ENCODE data around the gene IL11RA.
A peak's percentile ranks its signal among the peaks of the same experiment; 100 is the strongest.

IL11RA gene

DNA sequence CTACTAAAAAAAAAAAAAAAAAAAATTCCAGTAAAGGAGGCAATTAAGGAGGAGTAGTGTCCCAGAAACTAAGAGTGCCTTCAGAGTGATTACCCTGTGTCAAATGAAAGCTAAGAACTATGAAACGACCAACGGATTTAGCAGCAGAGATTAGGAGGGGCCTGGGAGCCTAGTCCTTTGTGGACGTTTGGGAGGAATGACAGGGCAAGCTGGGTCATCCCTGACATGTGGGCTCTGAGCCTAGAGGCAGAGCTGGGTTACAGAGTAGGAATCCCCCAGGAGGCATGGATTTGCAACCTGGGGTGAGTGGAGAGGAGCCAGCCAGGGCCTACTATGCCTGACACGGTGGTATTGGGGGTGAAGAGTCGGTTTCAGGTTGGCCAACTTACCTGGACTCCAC lies 18.8 kb upstream of the IL11RA start:
- H3K9me3 ChIP-seq (ENCODE audit: insufficient read depth, low read length) = no peaks in the 10 kb centered on the region
- H3K36me3 ChIP-seq (ENCODE audit: insufficient read depth, insufficient read length, low read length) = peaks cover 18% of the 10 kb centered on the region
- TF ChIP-seq ZNF274 (IDR thresholded peaks at IDR 0.05; ENCODE audit: low read depth, low read length) (no peak), YY1 (IDR thresholded peaks at IDR 0.05; ENCODE audit: insufficient read depth, insufficient read length) (no peak), SUZ12 (IDR thresholded peaks at IDR 0.05; ENCODE audit: extremely low read depth, insufficient read depth, insufficient read length) (no peak)
- no peak overlapping the region for H3K9ac ChIP-seq (ENCODE audit: insufficient read length, low read depth)
- H3K4me3 ChIP-seq (ENCODE audit: insufficient read length, low read depth) = no peak overlapping the region
- peaks cover 34% of the 10 kb centered on the region for H3K27me3 ChIP-seq (ENCODE audit: insufficient read depth, insufficient read length)
- H3K4me1 ChIP-seq (ENCODE audit: insufficient read depth, insufficient read length) = peaks cover 18% of the 10 kb centered on the region
- no peak for DNase-seq (ENCODE audit: low read depth, low spot score)

DNA sequence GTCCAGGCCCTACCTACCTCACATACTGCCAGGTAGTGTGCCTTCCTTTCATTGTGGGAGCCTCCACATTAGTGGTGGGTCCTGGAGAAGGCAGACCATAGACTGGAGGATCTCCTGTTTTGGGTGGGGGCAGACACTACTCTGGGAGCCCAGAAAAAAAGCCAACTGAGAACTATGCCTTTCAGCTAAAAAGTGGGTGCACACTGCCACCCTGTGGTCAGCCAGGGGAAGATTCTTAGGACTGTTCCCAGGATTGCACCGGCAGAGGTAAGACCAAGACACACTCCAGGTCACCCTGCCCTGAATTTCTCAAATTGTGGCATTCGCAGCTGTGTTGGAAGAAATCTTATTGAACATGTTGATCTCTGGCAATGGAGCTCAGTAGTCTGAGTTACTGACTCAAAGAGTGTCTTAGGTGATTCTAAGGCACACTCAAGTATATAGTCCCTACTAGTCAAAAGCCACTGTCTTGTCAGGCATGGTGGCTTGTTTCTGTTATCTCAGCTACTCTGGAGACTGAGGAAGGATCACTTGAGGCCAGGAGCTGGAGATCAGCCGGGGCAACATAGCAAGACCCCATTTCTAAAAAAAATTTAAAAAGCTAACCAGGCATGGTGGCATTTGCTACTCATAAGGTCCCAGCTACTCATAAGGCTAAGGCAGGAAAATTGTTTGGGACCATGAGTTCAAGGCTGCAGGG lies 18.0 kb upstream of the IL11RA start:
- H3K4me1 ChIP-seq (ENCODE audit: insufficient read depth, insufficient read length) = peaks cover 18% of the 10 kb centered on the region
- TF ChIP-seq SUZ12 (IDR thresholded peaks at IDR 0.05; ENCODE audit: extremely low read depth, insufficient read depth, insufficient read length) = no peak
- TF ChIP-seq YY1 (IDR thresholded peaks at IDR 0.05; ENCODE audit: insufficient read depth, insufficient read length) = no peak
- no peak for TF ChIP-seq ZNF274 (IDR thresholded peaks at IDR 0.05; ENCODE audit: low read depth, low read length)

GRCh38 chr9:34634551-34635248 lies 17.3 kb upstream of the IL11RA start:
- Histone ChIP-seq H3K9ac (ENCODE audit: insufficient read length, low read depth) (no peak overlapping the region), H3K9me3 (ENCODE audit: insufficient read depth, low read length) (no peaks in the 10 kb centered on the region), H3K27me3 (ENCODE audit: insufficient read depth, insufficient read length) (peaks cover 20% of the 10 kb centered on the region), H3K36me3 (ENCODE audit: insufficient read depth, insufficient read length, low read length) (peaks cover 18% of the 10 kb centered on the region), H3K4me3 (ENCODE audit: insufficient read length, low read depth) (no peak overlapping the region), H3K4me1 (ENCODE audit: insufficient read depth, insufficient read length) (peaks cover 18% of the 10 kb centered on the region)
- DNase-seq (ENCODE audit: low read depth, low spot score) = no peak
- TF ChIP-seq ZNF274 (IDR thresholded peaks at IDR 0.05; ENCODE audit: low read depth, low read length) (no peak), SUZ12 (IDR thresholded peaks at IDR 0.05; ENCODE audit: extremely low read depth, insufficient read depth, insufficient read length) (no peak), YY1 (IDR thresholded peaks at IDR 0.05; ENCODE audit: insufficient read depth, insufficient read length) (no peak)

More for the DNA sequence above, 18.0 kb upstream of the IL11RA start:
- Histone ChIP-seq H3K27me3 (ENCODE audit: insufficient read depth, insufficient read length) (peaks cover 27% of the 10 kb centered on the region), H3K9ac (ENCODE audit: insufficient read length, low read depth) (no peak overlapping the region), H3K4me3 (ENCODE audit: insufficient read length, low read depth) (no peak overlapping the region), H3K9me3 (ENCODE audit: insufficient read depth, low read length) (no peaks in the 10 kb centered on the region), H3K36me3 (ENCODE audit: insufficient read depth, insufficient read length, low read length) (peaks cover 18% of the 10 kb centered on the region)
- peak; percentile 58 for DNase-seq (ENCODE audit: low read depth, low spot score)

DNA sequence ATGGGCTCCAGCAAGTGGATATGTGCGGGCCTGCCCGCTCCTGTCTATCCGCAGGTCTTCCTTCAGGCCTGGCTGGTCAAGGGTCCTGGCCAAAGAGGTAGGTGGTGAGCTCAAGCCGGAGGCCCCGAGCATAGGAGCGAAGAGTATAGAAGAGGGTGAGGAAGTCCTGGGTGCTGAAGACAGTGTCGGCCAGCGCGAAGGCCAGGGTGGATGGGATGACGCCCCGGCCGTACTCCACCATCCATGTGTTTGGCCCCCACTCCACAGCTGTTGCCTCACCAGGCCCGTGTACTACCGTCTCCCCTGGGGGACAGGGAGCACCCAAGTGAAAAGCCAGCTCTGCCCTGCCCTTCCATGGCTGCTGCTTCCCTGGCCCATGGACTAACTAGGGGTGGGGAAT lies 16.4 kb upstream of the IL11RA start:
- peaks cover 11% of the 10 kb centered on the region for H3K27me3 ChIP-seq (ENCODE audit: insufficient read depth, insufficient read length)
- H3K4me3 ChIP-seq (ENCODE audit: insufficient read length, low read depth) = no peak overlapping the region
- DNase-seq (ENCODE audit: low read depth, low spot score) = no peak
- TF ChIP-seq ZNF274 (IDR thresholded peaks at IDR 0.05; ENCODE audit: low read depth, low read length) (no peak), SUZ12 (IDR thresholded peaks at IDR 0.05; ENCODE audit: extremely low read depth, insufficient read depth, insufficient read length) (no peak), YY1 (IDR thresholded peaks at IDR 0.05; ENCODE audit: insufficient read depth, insufficient read length) (no peak)
- H3K36me3 ChIP-seq (ENCODE audit: insufficient read depth, insufficient read length, low read length) = peaks cover 18% of the 10 kb centered on the region
- no peaks in the 10 kb centered on the region for H3K9me3 ChIP-seq (ENCODE audit: insufficient read depth, low read length)
- peaks cover 15% of the 10 kb centered on the region for H3K4me1 ChIP-seq (ENCODE audit: insufficient read depth, insufficient read length)
- no peak overlapping the region for H3K9ac ChIP-seq (ENCODE audit: insufficient read length, low read depth)

DNA sequence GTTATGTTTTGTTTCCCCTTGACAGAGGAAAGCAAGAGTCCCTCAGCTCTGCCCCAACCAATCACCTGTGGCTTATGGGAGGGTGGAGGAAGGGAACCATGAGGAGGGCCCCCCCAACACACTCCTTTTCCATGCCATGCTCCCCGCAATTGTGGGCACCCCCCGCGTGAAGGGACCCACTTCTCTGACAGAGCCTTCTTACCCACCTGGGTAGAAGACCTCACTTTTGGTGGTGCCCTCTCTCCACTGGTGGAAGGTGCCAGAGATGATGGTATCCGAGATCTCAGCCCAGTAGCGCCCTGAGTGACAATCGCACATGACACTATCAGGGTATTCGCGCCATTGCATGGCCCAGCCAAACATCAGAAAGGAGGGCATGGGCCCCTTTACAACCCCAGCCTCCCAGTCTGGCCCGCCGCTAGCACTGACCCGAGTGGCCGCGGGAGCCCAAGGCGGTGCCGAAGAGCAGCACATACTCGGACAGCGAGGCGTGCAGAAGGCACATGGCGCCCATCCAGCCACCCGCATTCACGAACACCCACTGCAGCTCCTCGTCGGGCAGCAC lies 15.1 kb upstream of the IL11RA start:
- no peak for DNase-seq (ENCODE audit: low read depth, low spot score)
- Histone ChIP-seq H3K36me3 (ENCODE audit: insufficient read depth, insufficient read length, low read length) (peaks cover 18% of the 10 kb centered on the region), H3K9ac (ENCODE audit: insufficient read length, low read depth) (peak overlapping the region; percentile 99), H3K27me3 (ENCODE audit: insufficient read depth, insufficient read length) (no peaks in the 10 kb centered on the region), H3K4me1 (ENCODE audit: insufficient read depth, insufficient read length) (peaks cover 15% of the 10 kb centered on the region), H3K9me3 (ENCODE audit: insufficient read depth, low read length) (no peaks in the 10 kb centered on the region), H3K4me3 (ENCODE audit: insufficient read length, low read depth) (peak overlapping the region; percentile 94)
- TF ChIP-seq SUZ12 (IDR thresholded peaks at IDR 0.05; ENCODE audit: extremely low read depth, insufficient read depth, insufficient read length) (no peak), ZNF274 (IDR thresholded peaks at IDR 0.05; ENCODE audit: low read depth, low read length) (no peak), YY1 (IDR thresholded peaks at IDR 0.05; ENCODE audit: insufficient read depth, insufficient read length) (no peak)

GRCh38 chr9:34637356-34638137 lies 14.4 kb upstream of the IL11RA start, which contains the start of gene SIGMAR1:
Gene SIGMAR1 (minus strand): TSS chr9:34637787. CDS start chr9:34637697, 90 bp downstream.
- Histone ChIP-seq H3K4me3 (ENCODE audit: insufficient read length, low read depth) (peak within 1 kb of the TSS; percentile 94), H3K9ac (ENCODE audit: insufficient read length, low read depth) (peak within 1 kb of the TSS; percentile 99), H3K36me3 (ENCODE audit: insufficient read depth, insufficient read length, low read length) (peaks cover 18% of the 10 kb centered on the region), H3K9me3 (ENCODE audit: insufficient read depth, low read length) (no peaks in the 10 kb centered on the region), H3K27me3 (ENCODE audit: insufficient read depth, insufficient read length) (no peaks in the 10 kb centered on the region), H3K4me1 (ENCODE audit: insufficient read depth, insufficient read length) (peaks cover 15% of the 10 kb centered on the region)
- peak; percentile 86 for DNase-seq (ENCODE audit: low read depth, low spot score)
- TF ChIP-seq SUZ12 (IDR thresholded peaks at IDR 0.05; ENCODE audit: extremely low read depth, insufficient read depth, insufficient read length) = no peak
- TF ChIP-seq YY1 (IDR thresholded peaks at IDR 0.05; ENCODE audit: insufficient read depth, insufficient read length) = no peak
